ENCODE measurements around the gene HOXA9.

Gene HOXA9

DNA sequence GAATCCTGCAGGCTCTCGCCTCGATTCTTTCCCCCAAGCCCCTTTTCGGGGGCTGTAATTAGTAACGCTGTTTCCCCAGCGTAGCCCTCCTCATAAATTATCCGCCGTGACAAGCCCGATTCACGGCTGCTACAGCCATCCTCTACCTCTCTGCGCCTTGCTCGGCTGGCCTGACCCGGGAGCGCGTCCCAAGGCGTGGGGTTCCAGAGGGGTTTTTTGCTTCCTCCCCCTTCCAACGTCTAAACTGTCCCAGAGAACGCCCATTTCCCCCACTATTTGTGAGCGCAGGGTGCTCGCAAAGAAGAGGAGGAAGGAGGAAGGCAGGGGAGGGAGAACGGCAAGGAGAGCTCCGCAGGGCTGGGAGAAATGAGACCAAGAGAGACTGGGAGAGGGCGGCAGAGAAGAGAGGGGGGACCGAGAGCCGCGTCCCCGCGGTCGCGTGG, 22.7 kb downstream of the HOXA9 start:
- DNase-seq (ENCODE audit: low read depth) = no peak

DNA sequence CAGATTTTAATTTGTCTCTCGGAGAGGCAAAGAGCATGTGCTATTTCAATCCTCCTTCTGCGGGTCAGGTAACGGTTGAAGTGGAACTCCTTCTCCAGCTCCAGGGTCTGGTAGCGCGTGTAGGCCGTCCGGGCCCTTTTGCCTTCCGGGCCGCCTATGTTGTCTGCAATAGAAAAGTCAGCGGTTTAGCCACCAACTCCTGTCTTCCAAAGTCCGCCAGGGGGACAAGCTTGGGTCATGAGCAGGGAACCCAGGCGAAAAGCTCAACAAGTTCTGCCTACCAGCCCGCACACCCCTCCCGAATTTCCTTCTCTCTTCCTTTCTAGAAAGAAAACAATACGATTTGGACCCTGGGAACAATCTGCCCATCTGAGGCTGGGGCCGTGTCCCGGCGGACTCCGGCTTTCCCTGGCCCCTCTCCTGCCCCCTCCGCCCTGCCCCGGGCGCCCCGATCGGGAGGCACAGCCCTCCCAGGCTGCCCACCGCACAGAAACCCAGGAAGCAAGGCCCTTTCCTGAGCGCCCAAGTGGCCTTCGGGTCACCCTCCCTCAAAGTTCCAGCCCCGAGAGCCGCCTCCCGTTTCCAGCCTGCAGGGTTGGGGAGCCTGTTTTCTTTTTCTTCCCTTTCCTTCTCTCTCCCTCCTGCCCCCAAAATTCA, 23.3 kb downstream of the HOXA9 start:
- DNase-seq (ENCODE audit: low read depth) = no peak

GRCh38 chr7:27141137-27141922, 24.0 kb downstream of the HOXA9 start:
- no peak for DNase-seq (ENCODE audit: low read depth)

- DNase-seq (ENCODE audit: low read depth) = no peak
Measured at GRCh38 chr7:27140126-27140857, 25.0 kb downstream of the HOXA9 start.

- no peak for DNase-seq (ENCODE audit: low read depth)
Measured at GRCh38 chr7:27139334-27140125, 25.8 kb downstream of the HOXA9 start.

- DNase-seq (ENCODE audit: low read depth) = no peak
Measured at GRCh38 chr7:27138985-27139333, 26.4 kb downstream of the HOXA9 start.

DNA sequence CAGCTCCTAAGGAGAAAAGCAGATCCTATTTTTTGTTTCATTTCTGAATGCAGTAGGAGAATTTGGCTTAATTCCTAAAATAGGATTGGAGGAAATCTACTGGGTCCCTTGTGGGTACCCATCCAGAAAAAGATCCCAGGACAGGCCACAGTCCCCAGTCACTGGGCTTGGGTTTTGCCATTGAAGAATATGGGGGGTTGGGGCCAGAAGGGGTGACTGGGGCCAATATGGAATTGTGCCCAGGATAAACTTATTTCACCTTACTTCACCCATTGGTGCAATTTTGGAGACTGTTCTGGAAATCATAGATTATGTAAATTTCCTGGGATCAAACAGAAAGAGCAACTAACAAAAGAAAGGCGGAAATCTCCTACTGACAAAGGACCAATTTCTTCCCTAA, 26.9 kb downstream of the HOXA9 start:
- DNase-seq (ENCODE audit: low read depth) = no peak

- DNase-seq (ENCODE audit: low read depth) = no peak
Measured at GRCh38 chr7:27137640-27138315, 27.6 kb downstream of the HOXA9 start.

GRCh38 chr7:27134392-27134791, 30.9 kb downstream of the HOXA9 start:
- peak; percentile 89 for DNase-seq (ENCODE audit: low read depth)

GRCh38 chr7:27133409-27134231, 31.7 kb downstream of the HOXA9 start:
- DNase-seq (ENCODE audit: low read depth) = no peak

DNA sequence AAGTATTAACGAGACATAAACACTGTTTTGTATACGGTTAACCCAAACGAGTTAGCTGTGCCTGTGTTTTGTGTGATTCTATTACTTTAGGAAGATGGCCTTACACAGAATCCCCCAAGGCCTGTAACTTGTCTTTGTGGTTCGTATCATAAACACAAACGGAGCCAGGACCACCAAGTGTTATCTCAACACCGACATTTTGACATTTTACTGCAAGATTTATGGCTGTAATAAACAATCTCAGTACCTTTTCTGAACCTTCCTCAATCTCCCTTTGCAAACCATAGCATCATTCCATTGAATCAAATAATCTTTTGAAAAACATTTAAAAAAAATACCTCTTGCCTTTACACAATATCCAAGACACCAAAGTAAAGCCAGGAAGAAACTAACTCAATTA, 32.4 kb downstream of the HOXA9 start:
- DNase-seq (ENCODE audit: low read depth) = no peak

DNA sequence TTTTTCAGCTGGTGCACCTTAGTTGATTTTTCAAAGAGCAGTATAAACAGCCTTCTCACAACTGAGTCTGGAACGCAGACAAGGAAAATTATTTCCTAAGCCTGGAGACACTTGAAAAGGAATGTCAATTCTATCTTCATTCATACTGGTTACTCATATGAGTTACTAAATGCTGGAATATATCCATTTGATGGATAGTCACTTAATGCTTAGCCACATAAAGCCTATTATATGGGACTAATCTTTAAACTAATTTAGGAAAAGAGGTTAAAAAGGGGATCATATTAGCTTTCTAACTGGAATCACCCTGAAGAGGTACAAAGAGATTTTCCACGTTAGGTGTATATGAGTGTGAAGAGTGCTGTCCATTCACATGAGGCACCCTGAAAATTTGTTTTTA, 33.1 kb downstream of the HOXA9 start:
- no peak for DNase-seq (ENCODE audit: low read depth)

- no peak for DNase-seq (ENCODE audit: low read depth)
Measured at GRCh38 chr7:27131390-27131819, 33.9 kb downstream of the HOXA9 start.

- DNase-seq (ENCODE audit: low read depth) = no peak
Measured at GRCh38 chr7:27130540-27131389, 34.6 kb downstream of the HOXA9 start, which contains the start of gene HOXA4. TSS of gene HOXA4 (minus strand) at chr7:27130757. CDS start at chr7:27130733, 24 bp downstream.

- no peak for DNase-seq (ENCODE audit: low read depth)
Measured at GRCh38 chr7:27129729-27130539, 35.4 kb downstream of the HOXA9 start.

DNA sequence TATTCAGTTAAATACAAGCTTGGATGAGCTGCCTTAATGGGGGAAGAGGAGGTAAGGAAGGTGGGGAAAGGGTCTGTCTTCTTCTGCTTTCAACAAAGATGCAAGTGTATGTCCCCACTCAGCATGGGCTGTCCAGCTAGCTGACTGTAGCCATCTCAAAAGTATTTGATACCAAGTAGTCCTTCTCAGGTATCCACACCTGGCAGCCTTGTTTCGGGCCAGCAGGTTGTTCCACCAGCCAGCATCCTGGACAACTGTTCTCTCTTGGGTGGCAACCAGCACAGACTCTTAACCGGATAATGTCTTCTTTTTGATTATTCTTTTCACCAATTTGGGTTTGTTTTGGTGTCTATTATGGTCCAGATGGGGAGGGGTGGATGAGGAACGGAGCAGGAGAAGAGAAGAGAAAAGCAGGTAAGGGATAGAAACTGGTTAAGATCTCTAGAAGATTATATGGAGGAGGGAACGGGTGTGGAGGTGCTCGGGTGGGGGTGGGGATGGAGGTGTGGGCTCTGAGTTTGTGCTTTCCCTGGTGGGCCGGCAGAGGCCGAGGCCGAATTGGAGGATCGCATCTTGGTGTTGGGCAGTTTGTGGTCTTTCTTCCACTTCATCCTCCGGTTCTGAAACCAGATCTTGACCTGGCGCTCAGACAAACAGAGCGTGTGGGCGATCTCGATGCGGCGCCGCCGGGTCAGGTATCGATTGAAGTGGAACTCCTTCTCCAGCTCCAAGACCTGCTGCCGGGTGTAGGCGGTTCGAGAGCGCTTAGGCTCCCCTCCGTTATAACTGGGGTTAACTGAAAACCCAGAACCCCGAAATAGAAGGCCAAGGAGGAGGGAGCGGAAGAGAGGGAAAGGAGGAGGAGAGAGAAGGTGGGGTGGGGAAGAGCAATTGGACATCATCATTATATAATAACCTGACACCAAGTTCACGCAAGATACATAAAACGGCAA, 36.3 kb downstream of the HOXA9 start:
- no peak for DNase-seq (ENCODE audit: low read depth)

- DNase-seq (ENCODE audit: low read depth) = no peak
Measured at GRCh38 chr7:27128034-27128433, 37.3 kb downstream of the HOXA9 start.
